Activated CD8-positive, alpha-beta memory T cell treated with anti-CD3 and anti-CD28 coated beads, Interleukin-2, amount 50 U/mL, for 4 hours (primary cell): ENCODE measurements around the gene ZNF804A.
"Not testable (repeated sequence)": the region's sequence is repeated elsewhere in the genome, so short reads cannot be mapped to it uniquely, and the experiment has no call there.

ENCODE experiments used
- DNase-seq: peaks from one replicate; pipeline ENCODE4 v3.0.0-alpha.2; 2020

The ZNF804A gene

GRCh38 chr2:184835398-184835715 is 237.0 kb downstream of the ZNF804A start:
- no peak for DNase-seq

GRCh38 chr2:184847331-184847730 is 249.0 kb downstream of the ZNF804A start:
- DNase-seq: no peak

GRCh38 chr2:184849516-184849915 is 251.2 kb downstream of the ZNF804A start:
- DNase-seq: no peak

- no peak for DNase-seq
Observed at GRCh38 chr2:184851576-184851975, 253.2 kb downstream of the ZNF804A start.

- no peak for DNase-seq
Observed at GRCh38 chr2:184859187-184859586, 260.9 kb downstream of the ZNF804A start.

- no peak for DNase-seq
Observed at GRCh38 chr2:184860744-184861143, 262.4 kb downstream of the ZNF804A start.

GRCh38 chr2:184875212-184875611 is 276.9 kb downstream of the ZNF804A start:
- DNase-seq: no peak

GRCh38 chr2:184875911-184876310 is 277.6 kb downstream of the ZNF804A start:
- no peak for DNase-seq

GRCh38 chr2:184877909-184878308 is 279.6 kb downstream of the ZNF804A start:
- DNase-seq: no peak

GRCh38 chr2:184879671-184880070 is 281.3 kb downstream of the ZNF804A start:
- DNase-seq: no peak

GRCh38 chr2:184886585-184886984 is 288.3 kb downstream of the ZNF804A start:
- DNase-seq: not testable (repeated sequence)

GRCh38 chr2:184890311-184890710 is 292.0 kb downstream of the ZNF804A start:
- DNase-seq: no peak

- DNase-seq: no peak
Observed at GRCh38 chr2:184904991-184905390, 306.7 kb downstream of the ZNF804A start.

- no peak for DNase-seq
Observed at GRCh38 chr2:184906160-184906559, 307.8 kb downstream of the ZNF804A start.

- no peak for DNase-seq
Observed at GRCh38 chr2:184906709-184907108, 308.4 kb downstream of the ZNF804A start.

- DNase-seq: no peak
Observed at GRCh38 chr2:184908966-184909365, 310.6 kb downstream of the ZNF804A start.

GRCh38 chr2:184920451-184920965 is 322.2 kb downstream of the ZNF804A start:
- DNase-seq: no peak

- no peak for DNase-seq
Observed at GRCh38 chr2:184921676-184922075, 323.3 kb downstream of the ZNF804A start.

- DNase-seq: no peak
Observed at GRCh38 chr2:184923751-184924150, 325.4 kb downstream of the ZNF804A start.

GRCh38 chr2:184927040-184927439 is 328.7 kb downstream of the ZNF804A start:
- DNase-seq: no peak

GRCh38 chr2:184936761-184937160 is 338.4 kb downstream of the ZNF804A start:
- no peak for DNase-seq

GRCh38 chr2:184938221-184938985 is 340.1 kb downstream of the ZNF804A start:
- DNase-seq: no peak

GRCh38 chr2:184945326-184945725 is 347.0 kb downstream of the ZNF804A start:
- no peak for DNase-seq

- DNase-seq: no peak
Observed at GRCh38 chr2:184945824-184946223, 347.5 kb downstream of the ZNF804A start.

- DNase-seq: no peak
Observed at GRCh38 chr2:184956856-184957255, 358.5 kb downstream of the ZNF804A start.
